Body of pancreas (tissue), 4 donors: Measurements from ENCODE around the gene NME4. TPM values are rescaled to one million over a fixed set of nuclear protein-coding genes. Genes with fewer than 3 reads are reported as not detected.
A peak's percentile ranks its signal among the peaks of the same experiment; 100 is the strongest.

ENCODE experiments used
- ATAC-seq: fragments of 150-250 bp; one replicate; pipeline ENCODE4 v1.9.1; 2016
- DNase-seq, 4 donors: peaks; one replicate each; pipeline ENCODE4 v3.0.0-alpha.2; 2019
- H3K27ac ChIP-seq, 4 donors: fragments of 200-600 bp; sonication (generic); 1 replicate in 3 of 4; 2 replicates in 1 of 4; pipeline versions ENCODE4 v1.5.1 to v1.6.1; 2016 to 2019; ENCODE audit warnings: mild to moderate bottlenecking in 1 of 4, mixed read lengths in 1 of 4, moderate library complexity in 1 of 4
- H3K27me3 ChIP-seq, 2 donors: fragments of 200-600 bp; sonication (generic); one replicate each; pipeline ENCODE4 v1.6.0; 2016; ENCODE audit warnings: mild to moderate bottlenecking in 1 of 2
- H3K36me3 ChIP-seq, 2 donors: fragments of 200-600 bp; sonication (generic); replicated peaks in 1 of 2; 2 replicates each; pipeline ENCODE4 v1.5.1; 2016; ENCODE audit warnings: low read depth in 2 of 2; ENCODE audit not compliant: insufficient read depth in 1 of 2
- H3K4me1 ChIP-seq: fragments of 200-600 bp; sonication (generic); one replicate; pipeline ENCODE4 v1.6.0; 2016
- H3K4me3 ChIP-seq, 2 donors: fragments of 200-600 bp; sonication (generic); 1 replicate in 1 of 2; 2 replicates in 1 of 2; pipeline ENCODE4 v1.5.1; 2016 to 2019
- H3K9me3 ChIP-seq, 3 donors: fragments of 200-600 bp; sonication (generic); 1 replicate in 2 of 3; 2 replicates in 1 of 3; pipeline ENCODE4 v1.5.1; 2016
- CTCF ChIP-seq, 7 experiments: fragments of 450-650 bp in 4 of 7; fragments of 200-600 bp in 3 of 7; sonication (generic) in 3 of 7; IDR thresholded peaks; one replicate each; pipeline ENCODE4 v1.5.1; 2016 to 2019; ENCODE audit warnings: antibody characterized with exemption in 7 of 7
- POLR2A ChIP-seq, 3 donors: fragments of 450-650 bp; IDR thresholded peaks; one replicate each; pipeline ENCODE4 v1.6.1; 2016; ENCODE audit warnings: antibody characterized with exemption in 3 of 3, mild to moderate bottlenecking in 2 of 3
- WGBS, 2 donors: methylation state at CpG; one replicate each; pipeline ENCODE4 v1.1.5; 2017; 5-methylcytosine and 5-hydroxymethylcytosine counted together
- intact Hi-C: fragments of 100-400 bp; cut with DNase I; formaldehyde crosslinking; loops from one replicate; pipeline ENCODE4 v1.15.1; 2023
- total RNA-seq, 2 donors: library from RNA; depleted of rRNA; stranded (reverse); fragments of >200 nt; gene quantifications; one replicate each; pipeline ENCODE4 v1.1.0, GENCODE V29; 2016

Gene NME4
- total RNA-seq, 2 donors from 2014 or later = 20.2 to 33.0 TPM

GRCh38 chr16:424623-425081 lies 27.7 kb downstream of the NME4 start:
- ATAC-seq = peak; percentile 18
- peak; percentile 26 to 55 (median 46) for DNase-seq
- peaks cover 47% of the 10 kb centered on the region for H3K4me1 ChIP-seq
- H3K27ac ChIP-seq = peak overlapping the region; percentile 83 to 94 (median 90)
- H3K4me3 ChIP-seq = peak overlapping the region in 1 of 2 donors; percentile 66
- 10 to 20% methylated on average over 3 to 31 of the region's 31 CpGs for WGBS, 2 donors
- no peaks in the 10 kb centered on the region for H3K9me3 ChIP-seq
- intact Hi-C loops = no loop called here
- H3K36me3 ChIP-seq = no peaks in the 10 kb centered on the region
- no peaks in the 10 kb centered on the region for H3K27me3 ChIP-seq
- TF ChIP-seq CTCF (IDR thresholded peaks at IDR 0.05) = no peak
- TF ChIP-seq POLR2A (IDR thresholded peaks at IDR 0.05) = no peak

DNA sequence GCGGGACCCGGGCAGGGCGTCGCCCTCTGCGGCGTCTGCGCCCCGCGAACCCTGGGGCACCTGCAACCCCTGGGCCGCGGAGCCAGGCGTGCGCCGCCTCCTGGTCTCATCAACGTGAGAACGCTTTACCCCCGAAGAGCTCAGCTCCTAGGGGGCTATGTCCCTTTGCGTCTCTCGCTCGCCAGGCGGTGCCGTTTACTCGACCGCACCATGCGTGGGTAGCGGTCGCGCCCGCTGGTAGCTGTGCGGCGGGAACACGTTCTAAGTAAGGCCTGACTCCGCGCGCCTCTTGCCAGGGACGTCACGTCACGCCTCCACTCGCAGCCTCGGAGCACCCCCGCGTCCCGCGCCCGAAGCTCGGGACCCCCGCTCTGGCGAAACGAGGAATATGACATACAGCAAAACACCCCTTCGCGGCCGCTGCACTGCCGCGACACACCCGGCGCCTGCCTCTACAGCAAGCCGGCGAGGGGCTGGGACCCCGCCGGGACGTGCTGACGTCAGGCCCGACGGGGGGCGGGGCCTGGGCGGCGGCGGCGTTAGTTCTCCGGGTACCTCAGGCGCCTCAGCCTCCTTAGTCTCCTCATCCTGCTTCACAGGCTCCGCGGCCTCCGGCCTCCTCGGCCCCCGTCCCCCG lies 28.2 kb downstream of the NME4 start, which contains the start of gene RAB11FIP3:
Gene RAB11FIP3 (plus strand): TSS at position 568 of the 637 bp plus-strand sequence. CDS start 358 bp downstream, outside the sequence.
- Histone ChIP-seq H3K27me3 (no peaks in the 10 kb centered on the region), H3K4me1 (peaks cover 52% of the 10 kb centered on the region), H3K4me3 (peak within 1 kb of the TSS; percentile 49 to 66), H3K9me3 (no peaks in the 10 kb centered on the region), H3K36me3 (no peaks in the 10 kb centered on the region), H3K27ac (peak within 1 kb of the TSS; percentile 88 to 94 (median 90))
- intact Hi-C loops = no loop called here
- 0% methylated on average over 71 of the region's 77 CpGs; no CpG with 5 or more reads in 1 of the 2 donors for WGBS, 2 donors
- ATAC-seq = peak; percentile 81
- DNase-seq = peak; percentile 78 to 82 (median 80)
- TF ChIP-seq CTCF (IDR thresholded peaks at IDR 0.05) (peak in 5 of 7 experiments; percentile 14 to 45 (median 27)), POLR2A (IDR thresholded peaks at IDR 0.05) (peak in 2 of 3 donors; percentile 60 to 63)

DNA sequence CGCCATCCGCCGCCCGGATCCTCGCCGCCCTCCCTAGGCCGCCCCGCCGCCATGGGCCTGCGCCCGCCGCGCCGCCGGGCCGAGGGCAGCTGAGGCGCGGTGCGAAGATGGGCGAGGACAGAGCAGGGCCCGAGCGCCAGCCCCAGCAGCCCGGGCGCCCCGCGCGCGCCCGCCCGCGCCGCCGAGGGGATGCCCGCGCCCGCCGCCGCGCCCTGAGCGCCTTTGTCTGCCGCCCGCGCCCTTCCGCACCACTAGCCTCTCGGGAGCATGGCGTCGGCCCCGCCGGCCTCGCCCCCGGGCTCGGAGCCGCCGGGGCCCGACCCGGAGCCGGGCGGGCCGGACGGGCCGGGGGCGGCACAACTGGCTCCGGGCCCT lies 28.7 kb downstream of the NME4 start:
- ATAC-seq (peak; percentile 17), DNase-seq (no peak)
- Histone ChIP-seq H3K36me3 (no peaks in the 10 kb centered on the region), H3K27ac (peak overlapping the region; percentile 83 to 94 (median 90)), H3K9me3 (no peaks in the 10 kb centered on the region), H3K27me3 (no peaks in the 10 kb centered on the region), H3K4me1 (peaks cover 57% of the 10 kb centered on the region), H3K4me3 (peak overlapping the region in 1 of 2 donors; percentile 49)
- WGBS, 2 donors = 0% methylated on average over 39 of the region's 63 CpGs; no CpG with 5 or more reads in 1 of the 2 donors
- intact Hi-C loops = no loop called here
- TF ChIP-seq POLR2A (IDR thresholded peaks at IDR 0.05) = no peak
- TF ChIP-seq CTCF (IDR thresholded peaks at IDR 0.05) = no peak

GRCh38 chr16:426115-426905 lies 29.3 kb downstream of the NME4 start:
- Histone ChIP-seq H3K36me3 (no peaks in the 10 kb centered on the region), H3K9me3 (no peaks in the 10 kb centered on the region), H3K4me1 (peaks cover 61% of the 10 kb centered on the region), H3K27ac (peak overlapping the region; percentile 80 to 89 (median 88)), H3K4me3 (peak overlapping the region; percentile 34 to 41), H3K27me3 (no peaks in the 10 kb centered on the region)
- ATAC-seq = peak; percentile 75
- TF ChIP-seq CTCF (IDR thresholded peaks at IDR 0.05) (peak in 3 of 7 experiments; percentile 6 to 21 (median 19)), POLR2A (IDR thresholded peaks at IDR 0.05) (peak; percentile 44 to 63 (median 54))
- peak; percentile 88 to 90 (median 88) for DNase-seq
- intact Hi-C loops = no loop called here
- WGBS, 2 donors = 0 to 1% methylated on average over 20 to 79 of the region's 97 CpGs
